ENCODE measurements around the gene CRABP1.

DNA sequence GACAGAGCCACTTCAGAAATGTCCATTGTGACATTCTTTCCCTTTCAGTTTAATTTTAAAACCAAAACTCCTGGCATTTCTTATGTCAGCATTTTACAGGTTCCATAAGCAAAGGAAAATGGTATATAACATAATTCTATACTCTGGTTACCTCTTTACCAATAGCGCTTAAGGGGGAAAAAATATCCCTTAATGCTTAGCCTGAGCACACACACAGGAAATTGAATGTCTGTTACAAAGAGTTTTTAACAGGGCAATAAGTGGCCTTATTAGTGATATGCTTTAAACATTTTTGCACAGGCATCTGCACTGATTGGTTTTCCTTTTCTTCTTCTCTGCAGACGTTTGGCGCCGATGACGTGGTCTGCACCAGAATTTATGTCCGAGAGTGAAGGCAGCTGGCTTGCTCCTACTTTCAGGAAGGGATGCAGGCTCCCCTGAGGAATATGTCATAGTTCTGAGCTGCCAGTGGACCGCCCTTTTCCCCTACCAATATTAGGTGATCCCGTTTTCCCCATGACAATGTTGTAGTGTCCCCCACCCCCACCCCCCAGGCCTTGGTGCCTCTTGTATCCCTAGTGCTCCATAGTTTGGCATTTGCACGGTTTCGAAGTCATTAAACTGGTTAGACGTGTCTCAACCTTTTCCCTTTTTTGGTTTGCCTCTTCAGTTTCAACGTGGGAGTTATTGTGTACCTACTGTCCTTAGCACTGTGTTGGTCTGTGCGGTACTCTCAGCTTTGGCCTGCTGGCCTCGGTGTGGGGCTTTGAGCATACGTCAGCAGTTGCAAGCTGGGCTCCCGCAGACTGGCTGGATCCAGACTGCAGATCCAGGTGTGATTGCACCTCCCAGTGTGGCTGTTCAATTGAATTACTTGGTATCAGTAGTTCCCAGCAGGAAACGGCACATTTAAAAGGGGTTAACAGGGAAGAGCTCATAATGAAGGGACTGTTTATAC is 7.7 kb downstream of the CRABP1 start:
- TF ChIP-seq, protein P1, sequence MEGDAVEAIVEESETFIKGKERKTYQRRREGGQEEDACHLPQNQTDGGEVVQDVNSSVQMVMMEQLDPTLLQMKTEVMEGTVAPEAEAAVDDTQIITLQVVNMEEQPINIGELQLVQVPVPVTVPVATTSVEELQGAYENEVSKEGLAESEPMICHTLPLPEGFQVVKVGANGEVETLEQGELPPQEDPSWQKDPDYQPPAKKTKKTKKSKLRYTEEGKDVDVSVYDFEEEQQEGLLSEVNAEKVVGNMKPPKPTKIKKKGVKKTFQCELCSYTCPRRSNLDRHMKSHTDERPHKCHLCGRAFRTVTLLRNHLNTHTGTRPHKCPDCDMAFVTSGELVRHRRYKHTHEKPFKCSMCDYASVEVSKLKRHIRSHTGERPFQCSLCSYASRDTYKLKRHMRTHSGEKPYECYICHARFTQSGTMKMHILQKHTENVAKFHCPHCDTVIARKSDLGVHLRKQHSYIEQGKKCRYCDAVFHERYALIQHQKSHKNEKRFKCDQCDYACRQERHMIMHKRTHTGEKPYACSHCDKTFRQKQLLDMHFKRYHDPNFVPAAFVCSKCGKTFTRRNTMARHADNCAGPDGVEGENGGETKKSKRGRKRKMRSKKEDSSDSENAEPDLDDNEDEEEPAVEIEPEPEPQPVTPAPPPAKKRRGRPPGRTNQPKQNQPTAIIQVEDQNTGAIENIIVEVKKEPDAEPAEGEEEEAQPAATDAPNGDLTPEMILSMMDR (IDR thresholded peaks at IDR 0.05; ENCODE audit: insufficient read depth, low read depth, low read length) = no peak
- TF ChIP-seq EZH2 (IDR thresholded peaks at IDR 0.05; ENCODE audit: insufficient read depth, low read length) = no peak
